Liver (tissue), 9 donors: ENCODE results near the gene MLLT6. TPM values are rescaled to one million over a fixed set of nuclear protein-coding genes. Genes with fewer than 3 reads are reported as not detected.

Experiments used
- DNase-seq: peaks from one replicate; pipeline ENCODE4 v3.0.0-alpha.2; 2017; ENCODE audit warnings: low spot score
- H3K27ac ChIP-seq, 2 donors: one replicate each; pipeline ENCODE4 v1.7.0; 2013; ENCODE audit warnings: inconsistent platforms in 2 of 2, low read length in 2 of 2, control low read depth in 1 of 2, low read depth in 1 of 2, mild to moderate bottlenecking in 1 of 2
- H3K27me3 ChIP-seq, 4 donors: one replicate each; pipeline versions ENCODE4 v1.6.1 to v1.7.0; 2013; ENCODE audit warnings: low read length in 3 of 4, inconsistent platforms in 1 of 4, mild to moderate bottlenecking in 1 of 4, moderate library complexity in 1 of 4; ENCODE audit not compliant: control insufficient read depth in 4 of 4, insufficient read depth in 4 of 4
- H3K36me3 ChIP-seq, 4 donors: one replicate each; pipeline versions ENCODE4 v1.6.1 to v1.7.0; 2013; ENCODE audit warnings: low read length in 3 of 4, mild to moderate bottlenecking in 3 of 4, low read depth in 1 of 4, moderate library complexity in 1 of 4; ENCODE audit not compliant: control insufficient read depth in 4 of 4, insufficient read depth in 3 of 4
- H3K4me1 ChIP-seq, 4 donors: one replicate each; pipeline versions ENCODE4 v1.6.1 to v1.7.0; 2013; ENCODE audit warnings: low read length in 3 of 4, mild to moderate bottlenecking in 3 of 4, moderate library complexity in 1 of 4; ENCODE audit not compliant: control insufficient read depth in 4 of 4, insufficient read depth in 4 of 4
- H3K4me3 ChIP-seq, 3 donors: one replicate each; pipeline versions ENCODE4 v1.6.1 to v1.7.0; 2013; ENCODE audit warnings: low read length in 3 of 3, control low read depth in 1 of 3, low read depth in 1 of 3, mild to moderate bottlenecking in 1 of 3
- H3K9ac ChIP-seq, 2 donors: one replicate each; pipeline ENCODE4 v1.7.0; 2013; ENCODE audit warnings: low read length in 2 of 2, mild to moderate bottlenecking in 2 of 2, moderate library complexity in 2 of 2, control low read depth in 1 of 2, low read depth in 1 of 2
- H3K9me3 ChIP-seq, 4 donors: one replicate each; pipeline versions ENCODE4 v1.6.1 to v1.7.0; 2013; ENCODE audit warnings: low read length in 3 of 4; ENCODE audit not compliant: control insufficient read depth in 4 of 4
- ATF3 ChIP-seq: IDR thresholded peaks from 2 replicates; pipeline ENCODE4 v1.6.1; 2016; ENCODE audit warnings: antibody characterized with exemption
- EGR1 ChIP-seq, 2 donors: IDR thresholded peaks; 2 replicates each; pipeline ENCODE4 v1.6.1; 2016 to 2018; ENCODE audit warnings: antibody characterized with exemption in 2 of 2, low read depth in 2 of 2
- FOXA1 ChIP-seq: IDR thresholded peaks from 2 replicates; pipeline ENCODE4 v1.6.1; 2016; ENCODE audit warnings: antibody characterized with exemption
- FOXA2 ChIP-seq: IDR thresholded peaks from 2 replicates; pipeline ENCODE4 v1.6.1; 2016; ENCODE audit warnings: antibody characterized with exemption
- GABPA ChIP-seq, 2 donors: IDR thresholded peaks in 1 of 2; conservative IDR thresholded peaks in 1 of 2; 2 replicates each; pipeline ENCODE4 v1.6.1; 2016; ENCODE audit warnings: antibody characterized with exemption in 2 of 2, mild to moderate bottlenecking in 1 of 2, moderate library complexity in 1 of 2
- HNF4A ChIP-seq, 2 donors: conservative IDR thresholded peaks; 2 replicates each; pipeline ENCODE4 v1.6.1; 2016; ENCODE audit warnings: antibody characterized with exemption in 2 of 2, mild to moderate bottlenecking in 2 of 2
- HNF4G ChIP-seq: IDR thresholded peaks from 2 replicates; pipeline ENCODE4 v1.6.1; 2016; ENCODE audit warnings: antibody characterized with exemption
- JUND ChIP-seq, 2 donors: IDR thresholded peaks; 2 replicates each; pipeline ENCODE4 v1.6.1; 2016; ENCODE audit warnings: antibody characterized with exemption in 2 of 2
- NR2F2 ChIP-seq: IDR thresholded peaks from 2 replicates; pipeline ENCODE4 v1.6.1; 2016; ENCODE audit warnings: antibody characterized with exemption
- RAD21 ChIP-seq, 2 donors: IDR thresholded peaks; 2 replicates each; pipeline ENCODE4 v1.6.1; 2016; ENCODE audit warnings: antibody characterized with exemption in 2 of 2, mild to moderate bottlenecking in 2 of 2
- RXRA ChIP-seq, 2 donors: IDR thresholded peaks; 2 replicates each; pipeline ENCODE4 v1.6.1; 2017 to 2018; ENCODE audit warnings: antibody characterized with exemption in 2 of 2, mild to moderate bottlenecking in 1 of 2
- SP1 ChIP-seq: IDR thresholded peaks from 2 replicates; pipeline ENCODE4 v1.6.1; 2018; ENCODE audit warnings: antibody characterized with exemption, mild to moderate bottlenecking
- TAF1 ChIP-seq: conservative IDR thresholded peaks from 2 replicates; pipeline ENCODE4 v1.6.1; 2016; ENCODE audit warnings: antibody characterized with exemption, mild to moderate bottlenecking
- YY1 ChIP-seq: IDR thresholded peaks from 2 replicates; pipeline ENCODE4 v1.6.1; 2016; ENCODE audit warnings: antibody characterized with exemption, mild to moderate bottlenecking
- WGBS: extraction: QIAGEN DNeasy Blood & Tissue Kit; methylation state at CpG from one replicate; pipeline ENCODE4 v1.1.7; 2013; 5-methylcytosine and 5-hydroxymethylcytosine counted together
- polyA plus RNA-seq, 2 donors: library from polyadenylated mRNA; stranded (reverse) in 1 of 2; unstranded in 1 of 2; fragments of 200-250 nt in 1 of 2; fragments of >200 nt in 1 of 2; fragmentation: Nextera tagmentation in 1 of 2; extraction: Ambion mirVana in 1 of 2; gene quantifications; one replicate each; pipeline versions ENCODE4 v1.2.1 to v1.2.3, GENCODE V29; 2013 to 2015
- total RNA-seq, 2 donors: library from RNA; depleted of rRNA; stranded (reverse); fragments of >200 nt; gene quantifications; one replicate each; pipeline ENCODE4 v1.2.3, GENCODE V29; 2014
- TF ChIP-seq, protein P1 (sequence below): fragments of 150-350 bp; IDR thresholded peaks from 2 replicates; pipeline ENCODE4 v1.5.1; 2017; ENCODE audit warnings: improper control_type of control experiment, low read depth, low read length; ENCODE audit not compliant: missing input control
- TF ChIP-seq, protein P2 (sequence below): IDR thresholded peaks from 2 replicates; pipeline ENCODE4 v1.6.1; 2016; ENCODE audit warnings: antibody characterized with exemption
- TF ChIP-seq, protein P3 (sequence below): IDR thresholded peaks from 2 replicates; pipeline ENCODE4 v1.6.1; 2016; ENCODE audit warnings: antibody characterized with exemption
- TF ChIP-seq, protein P4 (sequence below): IDR thresholded peaks from 2 replicates; pipeline ENCODE4 v1.6.1; 2016; ENCODE audit warnings: antibody characterized with exemption, mild to moderate bottlenecking
- donor health status: healthy.
- donor health status: healthy.
- donor health status: healthy.
- donor health status: healthy.
- donor health status: healthy.

Gene MLLT6
- total and polyA plus RNA-seq, 4 donors: 3.3 to 22.8 (median 8.1) TPM

DNA sequence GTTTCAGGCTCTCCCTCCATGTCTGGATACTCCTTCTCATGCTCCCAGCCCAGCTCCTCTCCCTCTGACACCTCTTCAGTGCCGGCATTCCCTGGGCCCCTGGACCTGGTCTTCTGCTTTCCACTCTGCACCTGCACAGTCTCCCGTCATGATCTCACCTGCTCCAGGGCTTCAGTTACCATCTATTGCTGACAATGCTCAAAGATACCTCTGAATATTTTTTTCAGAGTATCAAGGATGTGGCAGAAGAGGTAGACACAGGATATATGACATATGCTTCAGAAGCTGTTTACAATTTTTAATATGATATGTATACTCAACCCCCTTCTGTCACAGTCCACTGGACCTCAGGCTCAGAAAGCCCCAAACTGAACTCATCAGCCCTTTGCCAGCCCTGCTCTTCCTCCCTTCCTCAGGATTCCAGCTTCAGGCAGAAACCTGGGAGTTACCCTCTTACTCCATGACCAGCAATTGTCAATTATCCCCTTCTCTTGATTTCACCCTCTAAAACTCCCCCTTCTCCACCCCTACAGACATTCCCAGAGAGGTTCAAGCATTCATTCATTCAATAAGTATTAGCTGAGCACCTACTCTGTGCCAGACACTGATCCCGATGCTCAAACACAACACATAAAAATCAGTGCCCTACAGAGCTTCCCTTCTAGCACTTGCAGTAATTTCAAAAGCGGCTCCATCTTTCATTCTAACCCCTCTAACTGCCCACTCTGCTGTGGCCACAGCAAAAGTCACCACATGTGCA is 7.8 kb upstream of the MLLT6 start:
- no peaks in the 10 kb centered on the region for H3K27me3 ChIP-seq
- H3K4me1 ChIP-seq: peaks cover 4 to 24% (median 18%) of the 10 kb centered on the region in 4 donors
- WGBS: 84% methylated on average over 4 of the region's 4 CpGs
- no peak overlapping the region for H3K27ac ChIP-seq
- no peak overlapping the region for H3K9ac ChIP-seq
- DNase-seq: no peak
- no peak overlapping the region for H3K4me3 ChIP-seq
- no peaks in the 10 kb centered on the region for H3K36me3 ChIP-seq
- TF ChIP-seq RAD21 (IDR thresholded peaks at IDR 0.05) (no peak), GABPA (IDR thresholded peaks at IDR 0.05 in 1 of 2, conservative IDR thresholded peaks at IDR 0.05 in 1 of 2) (no peak), TAF1 (no peak), JUND (IDR thresholded peaks at IDR 0.05) (no peak), FOXA1 (no peak), YY1 (no peak), ATF3 (no peak), EGR1 (IDR thresholded peaks at IDR 0.05; ENCODE audit: low read depth in 2 of 2) (no peak), NR2F2 (no peak), HNF4G (no peak), FOXA2 (no peak), HNF4A (conservative IDR thresholded peaks at IDR 0.05) (no peak), RXRA (IDR thresholded peaks at IDR 0.05) (no peak), SP1 (no peak)
- TF ChIP-seq, protein P1, sequence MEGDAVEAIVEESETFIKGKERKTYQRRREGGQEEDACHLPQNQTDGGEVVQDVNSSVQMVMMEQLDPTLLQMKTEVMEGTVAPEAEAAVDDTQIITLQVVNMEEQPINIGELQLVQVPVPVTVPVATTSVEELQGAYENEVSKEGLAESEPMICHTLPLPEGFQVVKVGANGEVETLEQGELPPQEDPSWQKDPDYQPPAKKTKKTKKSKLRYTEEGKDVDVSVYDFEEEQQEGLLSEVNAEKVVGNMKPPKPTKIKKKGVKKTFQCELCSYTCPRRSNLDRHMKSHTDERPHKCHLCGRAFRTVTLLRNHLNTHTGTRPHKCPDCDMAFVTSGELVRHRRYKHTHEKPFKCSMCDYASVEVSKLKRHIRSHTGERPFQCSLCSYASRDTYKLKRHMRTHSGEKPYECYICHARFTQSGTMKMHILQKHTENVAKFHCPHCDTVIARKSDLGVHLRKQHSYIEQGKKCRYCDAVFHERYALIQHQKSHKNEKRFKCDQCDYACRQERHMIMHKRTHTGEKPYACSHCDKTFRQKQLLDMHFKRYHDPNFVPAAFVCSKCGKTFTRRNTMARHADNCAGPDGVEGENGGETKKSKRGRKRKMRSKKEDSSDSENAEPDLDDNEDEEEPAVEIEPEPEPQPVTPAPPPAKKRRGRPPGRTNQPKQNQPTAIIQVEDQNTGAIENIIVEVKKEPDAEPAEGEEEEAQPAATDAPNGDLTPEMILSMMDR: no peak
- TF ChIP-seq, protein P2, sequence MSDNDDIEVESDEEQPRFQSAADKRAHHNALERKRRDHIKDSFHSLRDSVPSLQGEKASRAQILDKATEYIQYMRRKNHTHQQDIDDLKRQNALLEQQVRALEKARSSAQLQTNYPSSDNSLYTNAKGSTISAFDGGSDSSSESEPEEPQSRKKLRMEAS: no peak
- TF ChIP-seq, protein P3, sequence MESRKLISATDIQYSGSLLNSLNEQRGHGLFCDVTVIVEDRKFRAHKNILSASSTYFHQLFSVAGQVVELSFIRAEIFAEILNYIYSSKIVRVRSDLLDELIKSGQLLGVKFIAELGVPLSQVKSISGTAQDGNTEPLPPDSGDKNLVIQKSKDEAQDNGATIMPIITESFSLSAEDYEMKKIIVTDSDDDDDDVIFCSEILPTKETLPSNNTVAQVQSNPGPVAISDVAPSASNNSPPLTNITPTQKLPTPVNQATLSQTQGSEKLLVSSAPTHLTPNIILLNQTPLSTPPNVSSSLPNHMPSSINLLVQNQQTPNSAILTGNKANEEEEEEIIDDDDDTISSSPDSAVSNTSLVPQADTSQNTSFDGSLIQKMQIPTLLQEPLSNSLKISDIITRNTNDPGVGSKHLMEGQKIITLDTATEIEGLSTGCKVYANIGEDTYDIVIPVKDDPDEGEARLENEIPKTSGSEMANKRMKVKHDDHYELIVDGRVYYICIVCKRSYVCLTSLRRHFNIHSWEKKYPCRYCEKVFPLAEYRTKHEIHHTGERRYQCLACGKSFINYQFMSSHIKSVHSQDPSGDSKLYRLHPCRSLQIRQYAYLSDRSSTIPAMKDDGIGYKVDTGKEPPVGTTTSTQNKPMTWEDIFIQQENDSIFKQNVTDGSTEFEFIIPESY: no peak
- H3K9me3 ChIP-seq: no peaks in the 10 kb centered on the region

GRCh38 chr17:38698760-38699159 is 6.3 kb upstream of the MLLT6 start:
- Histone ChIP-seq H3K9me3 (no peaks in the 10 kb centered on the region), H3K27me3 (no peaks in the 10 kb centered on the region), H3K4me3 (no peak overlapping the region), H3K9ac (no peak overlapping the region), H3K27ac (no peak overlapping the region), H3K36me3 (no peaks in the 10 kb centered on the region), H3K4me1 (peaks cover 2 to 28% (median 21%) of the 10 kb centered on the region in 4 donors)
- DNase-seq: no peak
- WGBS: 88% methylated on average over 5 of the region's 5 CpGs
- TF ChIP-seq YY1 (no peak), GABPA (IDR thresholded peaks at IDR 0.05 in 1 of 2, conservative IDR thresholded peaks at IDR 0.05 in 1 of 2) (no peak), FOXA1 (no peak), RXRA (IDR thresholded peaks at IDR 0.05) (no peak), NR2F2 (no peak), JUND (IDR thresholded peaks at IDR 0.05) (no peak), TAF1 (no peak), RAD21 (IDR thresholded peaks at IDR 0.05) (no peak), HNF4G (no peak)
- TF ChIP-seq, protein P1: no peak
- TF ChIP-seq, protein P2: no peak
- TF ChIP-seq, protein P4, sequence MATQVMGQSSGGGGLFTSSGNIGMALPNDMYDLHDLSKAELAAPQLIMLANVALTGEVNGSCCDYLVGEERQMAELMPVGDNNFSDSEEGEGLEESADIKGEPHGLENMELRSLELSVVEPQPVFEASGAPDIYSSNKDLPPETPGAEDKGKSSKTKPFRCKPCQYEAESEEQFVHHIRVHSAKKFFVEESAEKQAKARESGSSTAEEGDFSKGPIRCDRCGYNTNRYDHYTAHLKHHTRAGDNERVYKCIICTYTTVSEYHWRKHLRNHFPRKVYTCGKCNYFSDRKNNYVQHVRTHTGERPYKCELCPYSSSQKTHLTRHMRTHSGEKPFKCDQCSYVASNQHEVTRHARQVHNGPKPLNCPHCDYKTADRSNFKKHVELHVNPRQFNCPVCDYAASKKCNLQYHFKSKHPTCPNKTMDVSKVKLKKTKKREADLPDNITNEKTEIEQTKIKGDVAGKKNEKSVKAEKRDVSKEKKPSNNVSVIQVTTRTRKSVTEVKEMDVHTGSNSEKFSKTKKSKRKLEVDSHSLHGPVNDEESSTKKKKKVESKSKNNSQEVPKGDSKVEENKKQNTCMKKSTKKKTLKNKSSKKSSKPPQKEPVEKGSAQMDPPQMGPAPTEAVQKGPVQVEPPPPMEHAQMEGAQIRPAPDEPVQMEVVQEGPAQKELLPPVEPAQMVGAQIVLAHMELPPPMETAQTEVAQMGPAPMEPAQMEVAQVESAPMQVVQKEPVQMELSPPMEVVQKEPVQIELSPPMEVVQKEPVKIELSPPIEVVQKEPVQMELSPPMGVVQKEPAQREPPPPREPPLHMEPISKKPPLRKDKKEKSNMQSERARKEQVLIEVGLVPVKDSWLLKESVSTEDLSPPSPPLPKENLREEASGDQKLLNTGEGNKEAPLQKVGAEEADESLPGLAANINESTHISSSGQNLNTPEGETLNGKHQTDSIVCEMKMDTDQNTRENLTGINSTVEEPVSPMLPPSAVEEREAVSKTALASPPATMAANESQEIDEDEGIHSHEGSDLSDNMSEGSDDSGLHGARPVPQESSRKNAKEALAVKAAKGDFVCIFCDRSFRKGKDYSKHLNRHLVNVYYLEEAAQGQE: no peak
- TF ChIP-seq, protein P3: no peak
